ENCODE measurements around the gene CNIH4.

The CNIH4 gene

GRCh38 chr1:224378855-224379631 is 22.4 kb downstream of the CNIH4 start:
- Histone ChIP-seq H3K4me3 (replicated peaks; ENCODE audit: low read depth, low read length) (no peak overlapping the region), H3K36me3 (ENCODE audit: control insufficient read depth, insufficient read depth, low read length) (peaks cover 2% of the 10 kb centered on the region), H3K27me3 (replicated peaks; ENCODE audit: control insufficient read depth, insufficient read depth, low read length) (no peaks in the 10 kb centered on the region)
- TF ChIP-seq CTCF (IDR thresholded peaks at IDR 0.05; ENCODE audit: insufficient read depth, low read length, poor library complexity, severe bottlenecking): no peak
- no peak for DNase-seq (ENCODE audit: extremely low read depth, insufficient read length)

- no peak for TF ChIP-seq CTCF (IDR thresholded peaks at IDR 0.05; ENCODE audit: insufficient read depth, low read length, poor library complexity, severe bottlenecking)
- peak; percentile 29 for DNase-seq (ENCODE audit: extremely low read depth, insufficient read length)
- no peaks in the 10 kb centered on the region for H3K27me3 ChIP-seq (replicated peaks; ENCODE audit: control insufficient read depth, insufficient read depth, low read length)
- no peak overlapping the region for H3K4me3 ChIP-seq (replicated peaks; ENCODE audit: low read depth, low read length)
- H3K36me3 ChIP-seq (ENCODE audit: control insufficient read depth, insufficient read depth, low read length): peaks cover 2% of the 10 kb centered on the region
These were observed 23.3 kb downstream of the CNIH4 start for GRCh38 chr1:224380003-224380402.

GRCh38 chr1:224381880-224382548 is 25.3 kb downstream of the CNIH4 start:
- Histone ChIP-seq H3K4me3 (replicated peaks; ENCODE audit: low read depth, low read length) (no peak overlapping the region), H3K27me3 (replicated peaks; ENCODE audit: control insufficient read depth, insufficient read depth, low read length) (no peaks in the 10 kb centered on the region), H3K36me3 (ENCODE audit: control insufficient read depth, insufficient read depth, low read length) (peaks cover 2% of the 10 kb centered on the region)
- TF ChIP-seq CTCF (IDR thresholded peaks at IDR 0.05; ENCODE audit: insufficient read depth, low read length, poor library complexity, severe bottlenecking): no peak
- DNase-seq (ENCODE audit: extremely low read depth, insufficient read length): no peak

GRCh38 chr1:224383218-224383617 is 26.5 kb downstream of the CNIH4 start:
- no peak for DNase-seq (ENCODE audit: extremely low read depth, insufficient read length)
- TF ChIP-seq CTCF (IDR thresholded peaks at IDR 0.05; ENCODE audit: insufficient read depth, low read length, poor library complexity, severe bottlenecking): no peak
- Histone ChIP-seq H3K36me3 (ENCODE audit: control insufficient read depth, insufficient read depth, low read length) (no peaks in the 10 kb centered on the region; the same call in 1 of the 2 replicates), H3K27me3 (replicated peaks; ENCODE audit: control insufficient read depth, insufficient read depth, low read length) (no peaks in the 10 kb centered on the region), H3K4me3 (replicated peaks; ENCODE audit: low read depth, low read length) (no peak overlapping the region)

- Histone ChIP-seq H3K36me3 (ENCODE audit: control insufficient read depth, insufficient read depth, low read length) (peaks cover 2% of the 10 kb centered on the region), H3K4me3 (replicated peaks; ENCODE audit: low read depth, low read length) (no peak overlapping the region), H3K27me3 (replicated peaks; ENCODE audit: control insufficient read depth, insufficient read depth, low read length) (no peaks in the 10 kb centered on the region)
- no peak for DNase-seq (ENCODE audit: extremely low read depth, insufficient read length)
- TF ChIP-seq CTCF (IDR thresholded peaks at IDR 0.05; ENCODE audit: insufficient read depth, low read length, poor library complexity, severe bottlenecking): no peak
These were observed 30.7 kb downstream of the CNIH4 start for GRCh38 chr1:224387302-224387912.

Measured in GM06990 (cell line).